HepG2 (cell line): ENCODE measurements around the gene INF2.

Source experiments
- FIP1L1 ChIP-seq: fragments of 200-400 bp; formaldehyde crosslinking; IDR thresholded peaks from 2 replicates; pipeline ENCODE4 v1.6.1; 2018; ENCODE audit warnings: low read depth, mild to moderate bottlenecking, low read length, moderate library complexity, borderline replicate concordance; ENCODE audit not compliant: insufficient read depth
- ZNF232 ChIP-seq: sonication (generic); formaldehyde crosslinking; IDR thresholded peaks from 2 replicates; pipeline ENCODE4 v1.4.0; 2020; ENCODE audit warnings: missing genetic modification reagents, borderline replicate concordance
- ZNF788 ChIP-seq: sonication (generic); formaldehyde crosslinking; IDR thresholded peaks from 2 replicates; pipeline ENCODE4 v1.5.0; 2020; ENCODE audit warnings: mild to moderate bottlenecking, missing genetic modification reagents, borderline replicate concordance
- TF ChIP-seq, protein P1 (sequence below): sonication (generic); formaldehyde crosslinking; IDR thresholded peaks from 2 replicates; pipeline ENCODE4 v1.8.0; 2022; ENCODE audit warnings: missing genetic modification reagents, mild to moderate bottlenecking, inconsistent platforms, borderline replicate concordance
- TF ChIP-seq, protein P2 (sequence below): sonication (generic); formaldehyde crosslinking; IDR thresholded peaks from 2 replicates; pipeline ENCODE4 v1.4.0; 2020; ENCODE audit warnings: mild to moderate bottlenecking, missing genetic modification reagents
- TF ChIP-seq, protein P3 (sequence below), 2 experiments: IDR thresholded peaks; 2 replicates each; pipeline ENCODE4 v1.6.1; 2011 to 2012; ENCODE audit warnings: low read length in 2 of 2, borderline replicate concordance in 1 of 2, low read depth in 1 of 2, mild to moderate bottlenecking in 1 of 2, moderate library complexity in 1 of 2
- TF ChIP-seq, protein P4 (sequence below): IDR thresholded peaks from 2 replicates; pipeline ENCODE4 v1.6.1; 2018; ENCODE audit warnings: missing genetic modification reagents
- TF ChIP-seq, protein P5 (sequence below): sonication (generic); formaldehyde crosslinking; IDR thresholded peaks from 2 replicates; pipeline ENCODE4 v1.5.0; 2020; ENCODE audit warnings: mild to moderate bottlenecking, missing genetic modification reagents, moderate library complexity
- TF ChIP-seq, protein P6 (sequence below): sonication (generic); formaldehyde crosslinking; conservative IDR thresholded peaks from 2 replicates; pipeline ENCODE4 v1.5.0; 2020; ENCODE audit warnings: missing genetic modification reagents

DNA sequence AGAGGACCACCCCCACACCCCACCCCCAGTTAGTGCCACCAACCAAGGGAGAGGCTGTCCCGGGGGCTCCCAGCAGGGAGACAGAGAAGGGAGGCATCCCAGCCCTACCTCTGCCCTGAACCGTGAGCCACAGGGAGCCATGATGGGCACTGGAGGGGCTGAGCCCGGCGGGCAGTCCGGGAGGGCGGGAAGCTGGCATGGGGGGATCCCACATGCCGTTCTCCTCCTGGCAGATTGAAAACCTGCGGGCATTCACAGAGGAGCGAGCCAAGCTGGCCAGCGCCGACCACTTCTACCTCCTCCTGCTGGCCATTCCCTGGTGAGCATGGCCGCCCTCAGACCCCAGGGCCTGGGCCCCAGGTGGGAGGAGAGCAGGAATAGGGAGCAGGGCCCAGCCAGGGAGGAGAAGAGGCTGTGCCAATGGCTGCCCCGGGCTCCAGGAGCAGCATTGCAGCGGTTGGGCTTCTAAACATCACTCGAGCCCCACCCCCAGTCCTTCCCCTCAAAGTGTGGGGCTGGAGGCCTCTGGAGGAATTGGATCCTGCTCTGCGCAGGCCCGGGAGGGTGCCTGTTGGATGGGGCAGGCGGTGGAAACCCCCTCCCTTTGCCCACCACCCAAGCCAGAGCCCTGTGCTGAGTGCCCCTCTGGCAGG, 20.1 kb downstream of the INF2 start:
- TF ChIP-seq, protein P1, sequence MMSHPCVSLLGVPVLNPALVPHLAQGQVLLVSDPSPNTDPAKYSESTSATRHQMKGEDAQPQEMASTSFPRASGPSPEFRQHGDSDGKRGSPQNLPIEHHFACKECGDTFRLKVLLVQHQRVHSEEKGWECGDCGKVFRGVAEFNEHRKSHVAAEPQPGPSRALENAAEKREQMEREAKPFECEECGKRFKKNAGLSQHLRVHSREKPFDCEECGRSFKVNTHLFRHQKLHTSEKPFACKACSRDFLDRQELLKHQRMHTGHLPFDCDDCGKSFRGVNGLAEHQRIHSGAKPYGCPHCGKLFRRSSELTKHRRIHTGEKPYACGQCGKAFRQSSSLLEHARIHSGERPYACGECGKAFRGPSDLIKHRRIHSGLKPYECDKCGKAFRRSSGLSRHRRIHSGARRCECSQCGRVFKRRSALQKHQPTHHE (CRISPR knock-in tag), result no peak
- TF ChIP-seq, protein P2, sequence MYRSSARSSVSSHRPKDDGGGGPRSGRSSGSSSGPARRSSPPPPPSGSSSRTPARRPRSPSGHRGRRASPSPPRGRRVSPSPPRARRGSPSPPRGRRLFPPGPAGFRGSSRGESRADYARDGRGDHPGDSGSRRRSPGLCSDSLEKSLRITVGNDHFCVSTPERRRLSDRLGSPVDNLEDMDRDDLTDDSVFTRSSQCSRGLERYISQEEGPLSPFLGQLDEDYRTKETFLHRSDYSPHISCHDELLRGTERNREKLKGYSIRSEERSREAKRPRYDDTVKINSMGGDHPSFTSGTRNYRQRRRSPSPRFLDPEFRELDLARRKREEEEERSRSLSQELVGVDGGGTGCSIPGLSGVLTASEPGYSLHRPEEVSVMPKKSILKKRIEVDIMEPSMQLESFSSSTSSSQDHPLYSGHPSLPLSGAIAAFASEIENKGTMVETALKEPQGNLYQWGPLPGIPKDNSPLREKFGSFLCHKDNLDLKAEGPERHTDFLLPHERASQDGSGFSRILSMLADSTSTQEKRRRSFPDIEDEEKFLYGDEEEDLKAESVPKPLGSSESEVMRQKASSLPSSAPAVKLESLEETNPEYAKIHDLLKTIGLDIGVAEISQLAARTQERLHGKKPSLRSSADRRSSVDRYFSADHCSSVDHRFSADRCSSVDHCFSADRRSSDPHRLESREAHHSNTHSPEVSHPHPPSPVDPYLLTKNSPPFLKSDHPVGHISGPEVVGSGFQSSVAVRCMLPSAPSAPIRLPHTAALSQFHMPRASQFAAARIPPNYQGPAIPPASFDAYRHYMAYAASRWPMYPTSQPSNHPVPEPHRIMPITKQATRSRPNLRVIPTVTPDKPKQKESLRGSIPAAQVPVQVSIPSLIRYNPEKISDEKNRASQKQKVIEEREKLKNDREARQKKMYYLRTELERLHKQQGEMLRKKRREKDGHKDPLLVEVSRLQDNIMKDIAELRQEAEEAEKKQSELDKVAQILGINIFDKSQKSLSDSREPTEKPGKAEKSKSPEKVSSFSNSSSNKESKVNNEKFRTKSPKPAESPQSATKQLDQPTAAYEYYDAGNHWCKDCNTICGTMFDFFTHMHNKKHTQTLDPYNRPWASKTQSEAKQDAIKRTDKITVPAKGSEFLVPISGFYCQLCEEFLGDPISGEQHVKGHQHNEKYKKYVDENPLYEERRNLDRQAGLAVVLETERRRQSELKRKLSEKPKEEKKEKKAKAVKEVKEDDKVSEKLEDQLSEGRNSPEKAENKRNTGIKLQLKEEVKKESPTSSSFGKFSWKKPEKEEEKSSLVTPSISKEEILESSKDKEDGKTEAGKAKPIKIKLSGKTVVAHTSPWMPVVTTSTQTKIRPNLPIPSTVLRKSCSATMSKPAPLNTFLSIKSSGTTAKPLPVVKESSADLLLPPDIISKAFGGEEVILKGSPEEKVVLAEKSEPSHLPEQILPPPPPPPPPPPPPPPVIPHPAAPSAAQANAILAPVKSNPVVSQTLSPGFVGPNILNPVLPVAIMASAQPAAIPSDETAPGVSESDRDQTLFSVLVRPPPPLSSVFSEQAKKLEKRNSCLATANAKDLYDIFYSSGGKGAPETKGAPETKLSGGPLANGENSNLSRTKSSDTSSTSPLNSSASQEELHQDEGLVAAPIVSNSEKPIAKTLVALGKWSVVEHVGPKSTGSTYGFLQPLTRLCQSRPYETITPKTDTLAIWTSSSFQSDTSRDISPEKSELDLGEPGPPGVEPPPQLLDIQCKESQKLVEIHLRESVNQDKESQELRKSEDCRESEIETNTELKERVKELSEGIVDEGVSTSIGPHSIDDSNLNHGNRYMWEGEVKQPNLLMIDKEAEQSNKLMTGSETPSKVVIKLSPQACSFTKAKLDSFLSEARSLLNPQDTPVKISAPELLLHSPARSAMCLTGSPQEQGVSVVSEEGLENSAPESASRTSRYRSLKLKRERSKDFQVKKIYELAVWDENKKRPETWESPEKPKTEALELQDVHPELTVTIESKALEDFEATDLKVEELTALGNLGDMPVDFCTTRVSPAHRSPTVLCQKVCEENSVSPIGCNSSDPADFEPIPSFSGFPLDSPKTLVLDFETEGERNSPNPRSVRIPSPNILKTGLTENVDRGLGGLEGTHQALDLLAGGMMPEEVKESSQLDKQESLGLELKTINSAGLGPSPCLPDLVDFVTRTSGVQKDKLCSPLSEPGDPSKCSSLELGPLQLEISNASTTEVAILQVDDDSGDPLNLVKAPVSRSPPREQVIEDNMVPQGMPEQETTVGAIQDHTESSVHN, result no peak
- TF ChIP-seq, protein P3, sequence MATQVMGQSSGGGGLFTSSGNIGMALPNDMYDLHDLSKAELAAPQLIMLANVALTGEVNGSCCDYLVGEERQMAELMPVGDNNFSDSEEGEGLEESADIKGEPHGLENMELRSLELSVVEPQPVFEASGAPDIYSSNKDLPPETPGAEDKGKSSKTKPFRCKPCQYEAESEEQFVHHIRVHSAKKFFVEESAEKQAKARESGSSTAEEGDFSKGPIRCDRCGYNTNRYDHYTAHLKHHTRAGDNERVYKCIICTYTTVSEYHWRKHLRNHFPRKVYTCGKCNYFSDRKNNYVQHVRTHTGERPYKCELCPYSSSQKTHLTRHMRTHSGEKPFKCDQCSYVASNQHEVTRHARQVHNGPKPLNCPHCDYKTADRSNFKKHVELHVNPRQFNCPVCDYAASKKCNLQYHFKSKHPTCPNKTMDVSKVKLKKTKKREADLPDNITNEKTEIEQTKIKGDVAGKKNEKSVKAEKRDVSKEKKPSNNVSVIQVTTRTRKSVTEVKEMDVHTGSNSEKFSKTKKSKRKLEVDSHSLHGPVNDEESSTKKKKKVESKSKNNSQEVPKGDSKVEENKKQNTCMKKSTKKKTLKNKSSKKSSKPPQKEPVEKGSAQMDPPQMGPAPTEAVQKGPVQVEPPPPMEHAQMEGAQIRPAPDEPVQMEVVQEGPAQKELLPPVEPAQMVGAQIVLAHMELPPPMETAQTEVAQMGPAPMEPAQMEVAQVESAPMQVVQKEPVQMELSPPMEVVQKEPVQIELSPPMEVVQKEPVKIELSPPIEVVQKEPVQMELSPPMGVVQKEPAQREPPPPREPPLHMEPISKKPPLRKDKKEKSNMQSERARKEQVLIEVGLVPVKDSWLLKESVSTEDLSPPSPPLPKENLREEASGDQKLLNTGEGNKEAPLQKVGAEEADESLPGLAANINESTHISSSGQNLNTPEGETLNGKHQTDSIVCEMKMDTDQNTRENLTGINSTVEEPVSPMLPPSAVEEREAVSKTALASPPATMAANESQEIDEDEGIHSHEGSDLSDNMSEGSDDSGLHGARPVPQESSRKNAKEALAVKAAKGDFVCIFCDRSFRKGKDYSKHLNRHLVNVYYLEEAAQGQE (IDR thresholded peaks at IDR 0.05; ENCODE audit: borderline replicate concordance in 1 of 2, low read depth in 1 of 2, low read length in 2 of 2), result no peak
- TF ChIP-seq ZNF232 (no peak), FIP1L1 (no peak), ZNF788 (CRISPR knock-in tag) (no peak)
- TF ChIP-seq, protein P4, sequence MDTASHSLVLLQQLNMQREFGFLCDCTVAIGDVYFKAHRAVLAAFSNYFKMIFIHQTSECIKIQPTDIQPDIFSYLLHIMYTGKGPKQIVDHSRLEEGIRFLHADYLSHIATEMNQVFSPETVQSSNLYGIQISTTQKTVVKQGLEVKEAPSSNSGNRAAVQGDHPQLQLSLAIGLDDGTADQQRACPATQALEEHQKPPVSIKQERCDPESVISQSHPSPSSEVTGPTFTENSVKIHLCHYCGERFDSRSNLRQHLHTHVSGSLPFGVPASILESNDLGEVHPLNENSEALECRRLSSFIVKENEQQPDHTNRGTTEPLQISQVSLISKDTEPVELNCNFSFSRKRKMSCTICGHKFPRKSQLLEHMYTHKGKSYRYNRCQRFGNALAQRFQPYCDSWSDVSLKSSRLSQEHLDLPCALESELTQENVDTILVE (CRISPR knock-in tag), result no peak
- TF ChIP-seq, protein P5, sequence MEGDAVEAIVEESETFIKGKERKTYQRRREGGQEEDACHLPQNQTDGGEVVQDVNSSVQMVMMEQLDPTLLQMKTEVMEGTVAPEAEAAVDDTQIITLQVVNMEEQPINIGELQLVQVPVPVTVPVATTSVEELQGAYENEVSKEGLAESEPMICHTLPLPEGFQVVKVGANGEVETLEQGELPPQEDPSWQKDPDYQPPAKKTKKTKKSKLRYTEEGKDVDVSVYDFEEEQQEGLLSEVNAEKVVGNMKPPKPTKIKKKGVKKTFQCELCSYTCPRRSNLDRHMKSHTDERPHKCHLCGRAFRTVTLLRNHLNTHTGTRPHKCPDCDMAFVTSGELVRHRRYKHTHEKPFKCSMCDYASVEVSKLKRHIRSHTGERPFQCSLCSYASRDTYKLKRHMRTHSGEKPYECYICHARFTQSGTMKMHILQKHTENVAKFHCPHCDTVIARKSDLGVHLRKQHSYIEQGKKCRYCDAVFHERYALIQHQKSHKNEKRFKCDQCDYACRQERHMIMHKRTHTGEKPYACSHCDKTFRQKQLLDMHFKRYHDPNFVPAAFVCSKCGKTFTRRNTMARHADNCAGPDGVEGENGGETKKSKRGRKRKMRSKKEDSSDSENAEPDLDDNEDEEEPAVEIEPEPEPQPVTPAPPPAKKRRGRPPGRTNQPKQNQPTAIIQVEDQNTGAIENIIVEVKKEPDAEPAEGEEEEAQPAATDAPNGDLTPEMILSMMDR (CRISPR knock-in tag), result no peak
- TF ChIP-seq, protein P6, sequence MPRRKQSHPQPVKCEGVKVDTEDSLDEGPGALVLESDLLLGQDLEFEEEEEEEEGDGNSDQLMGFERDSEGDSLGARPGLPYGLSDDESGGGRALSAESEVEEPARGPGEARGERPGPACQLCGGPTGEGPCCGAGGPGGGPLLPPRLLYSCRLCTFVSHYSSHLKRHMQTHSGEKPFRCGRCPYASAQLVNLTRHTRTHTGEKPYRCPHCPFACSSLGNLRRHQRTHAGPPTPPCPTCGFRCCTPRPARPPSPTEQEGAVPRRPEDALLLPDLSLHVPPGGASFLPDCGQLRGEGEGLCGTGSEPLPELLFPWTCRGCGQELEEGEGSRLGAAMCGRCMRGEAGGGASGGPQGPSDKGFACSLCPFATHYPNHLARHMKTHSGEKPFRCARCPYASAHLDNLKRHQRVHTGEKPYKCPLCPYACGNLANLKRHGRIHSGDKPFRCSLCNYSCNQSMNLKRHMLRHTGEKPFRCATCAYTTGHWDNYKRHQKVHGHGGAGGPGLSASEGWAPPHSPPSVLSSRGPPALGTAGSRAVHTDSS (CRISPR knock-in tag), result no peak
